GM10248 (cell line): ENCODE measurements around the gene VIPR2.

Experiments
- CTCF ChIA-PET: fragments of 300-600 bp; sonication (Branson Sonifier 250); formaldehyde crosslinking; extraction: SDS; loops from one replicate; lab custom pipeline; 2021; ENCODE audit warnings: antibody characterized with exemption; lab: Yijun Ruan, JAX
- POLR2A ChIA-PET: fragments of 350-650 bp; sonication (Branson Sonifier 250); formaldehyde crosslinking; extraction: SDS; loops from one replicate; lab custom pipeline; 2020; ENCODE audit warnings: antibody characterized with exemption; lab: Yijun Ruan, JAX
- DNase-seq: peaks from one replicate; pipeline ENCODE4 v3.0.0; 2012; ENCODE audit errors: extremely low spot score
- CTCF ChIP-seq: IDR thresholded peaks from 2 replicates; pipeline ENCODE4 v1.5.1; 2012; ENCODE audit warnings: mild to moderate bottlenecking, low read depth; ENCODE audit errors: extremely low read depth, missing control alignments, control extremely low read depth

The VIPR2 gene

GRCh38 chr7:159146084-159146858, 1.6 kb upstream of the VIPR2 start:
- POLR2A ChIA-PET = no interaction called here
- no peak for TF ChIP-seq CTCF
- CTCF ChIA-PET = no interaction called here
- DNase-seq = no peak

- POLR2A ChIA-PET = no interaction called here
- TF ChIP-seq CTCF = no peak
- CTCF ChIA-PET = no interaction called here
- no peak for DNase-seq
These were observed 806 bp upstream of the VIPR2 start for GRCh38 chr7:159145490-159145855.

- ChIA-PET CTCF (no interaction called here), POLR2A (no interaction called here)
- DNase-seq = no peak
- no peak for TF ChIP-seq CTCF
These were observed 598 bp downstream of the VIPR2 start for GRCh38 chr7:159143780-159144757.

GRCh38 chr7:159142730-159143129, 1.9 kb downstream of the VIPR2 start:
- no peak for TF ChIP-seq CTCF
- ChIA-PET CTCF (no interaction called here), POLR2A (no interaction called here)

DNA sequence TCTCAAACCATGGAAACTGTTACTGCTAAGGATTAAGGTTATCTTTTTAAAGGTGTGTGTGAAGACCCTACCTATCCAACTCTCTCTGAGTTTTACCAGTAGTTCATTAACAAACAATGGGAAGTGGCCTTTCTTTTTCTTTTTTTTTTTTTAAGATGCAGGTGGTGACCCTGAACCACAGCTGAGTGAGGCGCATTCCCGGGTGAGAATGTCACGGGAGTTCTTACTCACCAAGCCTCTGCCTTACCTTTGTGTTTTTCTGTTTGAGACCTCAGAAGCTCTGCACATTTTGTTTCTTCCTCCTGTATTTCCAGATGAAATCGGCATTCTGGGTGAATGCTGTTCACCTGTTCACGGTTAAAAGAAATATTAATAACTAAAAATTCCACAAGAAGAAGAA, 2.5 kb downstream of the VIPR2 start:
- ChIA-PET CTCF (no interaction called here), POLR2A (no interaction called here)
- TF ChIP-seq CTCF = no peak
- no peak for DNase-seq

More at GRCh38 chr7:159142730-159143129, 1.9 kb downstream of the VIPR2 start:
- no peak for DNase-seq

- no peak for DNase-seq
- ChIA-PET POLR2A (no interaction called here), CTCF (no interaction called here)
- no peak for TF ChIP-seq CTCF
These were observed 3.0 kb downstream of the VIPR2 start for GRCh38 chr7:159141660-159142059.
